ENCODE data around the gene GPR17. TPM values are rescaled to one million over a fixed set of nuclear protein-coding genes. Genes with fewer than 3 reads are reported as not detected.

The GPR17 gene
- total RNA-seq, 2 experiments from 2014 or later: not detected

GRCh38 chr2:127626175-127626574, 19.8 kb upstream of the GPR17 start:
- H3K27me3 Mint-ChIP-seq: no peaks in the 10 kb centered on the region
- H3K27ac Mint-ChIP-seq: no peak overlapping the region
- no peaks in the 10 kb centered on the region for H3K4me1 Mint-ChIP-seq (ENCODE audit: low read depth)
- TF ChIP-seq CTCF (IDR thresholded peaks at IDR 0.05): no peak
- ATAC-seq (no peak), DNase-seq (no peak)
- intact Hi-C loops (cut with micrococcal nuclease): loop anchor here (5.0 kb wide), 1 partner anchor 34 kb away; no protein-coding TSS in a partner anchor
- no peak overlapping the region for H3K4me3 Mint-ChIP-seq
- H3K9me3 Mint-ChIP-seq: no peaks in the 10 kb centered on the region
- CTCF ChIA-PET: interaction anchor here (1.0 to 1.2 kb wide), 2 partner anchors 9 to 35 kb away, joined by 3 read pairs; no protein-coding TSS in a partner anchor
- POLR2A ChIA-PET: no interaction called here
- H3K36me3 Mint-ChIP-seq (ENCODE audit: low read depth): no peaks in the 10 kb centered on the region

- no peaks in the 10 kb centered on the region for H3K27me3 Mint-ChIP-seq
- TF ChIP-seq CTCF (IDR thresholded peaks at IDR 0.05): no peak
- H3K4me1 Mint-ChIP-seq (ENCODE audit: low read depth): no peaks in the 10 kb centered on the region
- H3K36me3 Mint-ChIP-seq (ENCODE audit: low read depth): no peaks in the 10 kb centered on the region
- H3K4me3 Mint-ChIP-seq: no peak overlapping the region
- H3K9me3 Mint-ChIP-seq: no peaks in the 10 kb centered on the region
- no peak for DNase-seq
- POLR2A ChIA-PET: no interaction called here
- CTCF ChIA-PET: interaction anchor here (1.0 kb wide), 1 partner anchor 36 kb away, joined by 3 read pairs; no protein-coding TSS in a partner anchor
- intact Hi-C loops (cut with micrococcal nuclease): loop anchor here (5.0 kb wide), 1 partner anchor 35 kb away; no protein-coding TSS in a partner anchor
- no peak for ATAC-seq
- no peak overlapping the region for H3K27ac Mint-ChIP-seq
Observed at GRCh38 chr2:127626917-127627739, 18.8 kb upstream of the GPR17 start.

GRCh38 chr2:127627740-127628571, 18.0 kb upstream of the GPR17 start:
- H3K27me3 Mint-ChIP-seq: no peaks in the 10 kb centered on the region
- H3K27ac Mint-ChIP-seq: no peak overlapping the region
- intact Hi-C loops (cut with micrococcal nuclease): loop anchor here (5.0 kb wide), 1 partner anchor 36 kb away; no protein-coding TSS in a partner anchor
- DNase-seq (no peak), ATAC-seq (no peak)
- no peaks in the 10 kb centered on the region for H3K36me3 Mint-ChIP-seq (ENCODE audit: low read depth)
- ChIA-PET POLR2A (interaction anchor here (0.7 to 1.6 kb wide), 2 partner anchors 11 to 12 kb away, joined by 3 to 4 read pairs; no protein-coding TSS in a partner anchor), CTCF (interaction anchor here (1.3 to 2.0 kb wide), 2 partner anchors 13 to 36 kb away, joined by 3 to 6 read pairs; no protein-coding TSS in a partner anchor)
- TF ChIP-seq CTCF (IDR thresholded peaks at IDR 0.05): no peak
- no peaks in the 10 kb centered on the region for H3K9me3 Mint-ChIP-seq
- no peak overlapping the region for H3K4me3 Mint-ChIP-seq
- H3K4me1 Mint-ChIP-seq (ENCODE audit: low read depth): peaks cover 3% of the 10 kb centered on the region

GRCh38 chr2:127628767-127629614, 17.0 kb upstream of the GPR17 start:
- no peak for TF ChIP-seq CTCF (IDR thresholded peaks at IDR 0.05)
- Mint-ChIP-seq H3K36me3 (ENCODE audit: low read depth) (no peaks in the 10 kb centered on the region), H3K4me1 (ENCODE audit: low read depth) (peaks cover 11% of the 10 kb centered on the region), H3K27me3 (no peaks in the 10 kb centered on the region), H3K9me3 (no peaks in the 10 kb centered on the region), H3K27ac (no peak overlapping the region), H3K4me3 (no peak overlapping the region)
- no peak for ATAC-seq
- ChIA-PET POLR2A (interaction anchor here (1.4 to 1.6 kb wide), 2 partner anchors 8 to 10 kb away, joined by 4 read pairs; no protein-coding TSS in a partner anchor), CTCF (interaction anchor here (1.3 to 2.0 kb wide), 2 partner anchors 11 to 37 kb away, joined by 3 to 6 read pairs; no protein-coding TSS in a partner anchor)
- intact Hi-C loops (cut with micrococcal nuclease): loop anchor here (5.0 kb wide), 1 partner anchor 37 kb away; no protein-coding TSS in a partner anchor
- no peak for DNase-seq
